ENCODE results near the gene PTGDS.

The PTGDS gene

DNA sequence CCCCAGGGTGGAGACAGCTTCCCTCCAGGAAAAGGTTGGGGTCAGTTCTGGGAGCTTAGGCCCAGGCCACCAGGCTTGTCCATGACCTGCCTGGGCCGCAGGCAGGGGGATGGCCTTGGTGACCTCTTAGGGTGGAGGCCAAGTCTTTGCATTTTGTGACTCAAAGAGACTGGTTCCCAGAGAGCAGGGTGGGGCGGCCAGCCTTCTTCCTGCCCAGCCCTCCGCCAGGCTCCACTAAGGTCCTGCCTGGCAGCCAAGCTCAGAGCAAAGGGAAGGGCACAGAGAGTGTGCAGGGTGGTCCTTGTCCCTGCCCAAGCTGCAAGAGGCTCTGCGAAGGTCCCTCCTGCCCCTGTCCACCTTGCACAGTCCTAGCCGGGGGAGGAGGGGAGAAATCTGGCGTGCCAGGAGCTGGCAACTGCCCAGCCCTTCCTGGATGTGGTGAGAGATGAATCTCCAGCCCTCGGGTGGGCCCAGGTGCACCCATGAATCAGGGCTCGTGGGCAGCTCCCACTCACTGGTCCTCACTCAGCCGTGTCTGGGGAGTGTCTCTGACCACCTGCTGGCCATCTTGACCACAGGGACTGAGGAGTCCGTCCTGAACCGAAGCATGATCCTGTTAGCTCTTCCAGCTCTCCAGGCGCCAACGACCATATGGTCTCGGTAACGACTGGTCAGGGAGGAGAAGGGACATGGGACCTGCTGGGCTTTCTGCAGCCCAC, 2.3 kb upstream of the PTGDS start:
- no peak for DNase-seq

DNA sequence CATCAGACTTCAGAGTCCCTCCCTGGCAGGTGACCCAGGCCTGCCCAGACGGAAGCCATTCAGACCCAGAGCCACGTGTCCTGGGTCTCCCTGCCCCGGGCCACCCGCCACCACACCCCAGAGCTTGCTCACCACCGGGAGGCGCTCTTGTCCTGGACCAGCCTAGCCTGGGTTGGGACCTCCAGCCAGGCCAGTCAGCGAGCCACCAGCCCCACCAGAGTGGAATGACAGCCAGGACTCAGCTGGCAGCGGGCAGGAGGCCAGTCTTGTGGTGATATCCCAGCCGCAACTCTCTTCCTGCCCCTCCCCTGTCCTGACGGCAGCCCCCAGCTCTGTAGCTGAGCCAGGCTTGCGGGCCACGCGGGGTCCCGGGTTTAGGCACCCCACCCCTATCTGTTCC, 1.7 kb upstream of the PTGDS start:
- peak; percentile 42 for DNase-seq

DNA sequence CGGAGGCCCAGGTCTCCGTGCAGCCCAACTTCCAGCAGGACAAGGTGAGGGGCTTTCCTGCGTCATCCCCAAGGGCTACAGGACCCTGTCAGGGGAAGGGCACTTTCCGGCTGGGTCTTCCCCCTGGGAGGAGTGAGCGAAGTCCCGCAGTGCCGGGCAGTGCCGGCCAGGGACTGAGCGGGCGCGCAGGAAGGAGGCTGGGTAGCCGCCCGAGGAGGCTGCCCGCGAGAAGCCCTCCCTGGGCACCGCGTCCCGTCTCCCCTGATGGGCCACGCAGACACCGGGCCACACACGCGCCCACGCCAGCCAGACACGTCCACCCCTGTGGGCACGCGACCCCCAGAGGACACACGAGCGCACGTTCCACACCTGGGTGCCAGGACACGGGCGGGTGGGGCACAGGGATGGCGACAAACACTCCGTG, 357 bp downstream of the PTGDS start:
- DNase-seq: no peak

DNA sequence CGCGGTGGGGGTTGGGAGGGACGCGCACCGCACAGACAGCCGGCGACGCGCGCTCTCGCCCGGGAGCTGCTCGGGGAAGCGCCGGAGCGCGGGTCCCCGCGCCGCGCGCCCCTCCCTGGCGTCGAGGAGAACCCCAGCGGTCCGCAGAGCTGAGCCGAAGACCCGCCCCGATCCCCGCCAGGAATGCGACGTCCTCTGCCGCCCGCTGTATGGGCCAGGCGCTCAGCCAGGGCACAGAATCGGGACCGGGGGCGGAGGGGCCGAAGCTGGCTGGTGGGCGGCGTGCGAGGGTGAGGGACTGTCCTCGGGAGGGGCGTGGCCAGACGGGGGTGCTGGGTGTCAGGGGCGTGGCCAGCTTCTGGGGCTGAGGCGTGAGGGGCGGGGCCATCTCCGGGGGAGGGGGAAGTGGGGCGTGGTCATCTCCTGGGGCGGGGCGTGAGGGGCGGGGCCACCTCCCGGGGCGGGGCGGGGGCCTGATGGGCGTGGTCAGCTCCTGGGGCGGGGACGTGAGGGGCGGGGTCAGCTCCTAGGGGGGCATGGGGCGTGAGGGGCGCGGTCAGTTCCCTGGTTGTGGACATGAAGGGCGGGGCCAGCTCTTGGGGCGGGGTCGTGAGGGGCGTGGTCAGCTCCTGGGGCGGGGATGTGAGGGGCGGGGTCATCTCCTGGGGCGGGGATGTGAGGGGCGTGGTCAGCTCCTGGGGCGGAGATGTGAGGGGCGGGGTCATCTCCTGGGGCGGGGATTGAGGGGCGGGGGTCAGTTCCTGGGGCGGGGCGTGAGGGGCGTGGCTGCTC, 965 bp downstream of the PTGDS start:
- peak; percentile 67 for DNase-seq

DNA sequence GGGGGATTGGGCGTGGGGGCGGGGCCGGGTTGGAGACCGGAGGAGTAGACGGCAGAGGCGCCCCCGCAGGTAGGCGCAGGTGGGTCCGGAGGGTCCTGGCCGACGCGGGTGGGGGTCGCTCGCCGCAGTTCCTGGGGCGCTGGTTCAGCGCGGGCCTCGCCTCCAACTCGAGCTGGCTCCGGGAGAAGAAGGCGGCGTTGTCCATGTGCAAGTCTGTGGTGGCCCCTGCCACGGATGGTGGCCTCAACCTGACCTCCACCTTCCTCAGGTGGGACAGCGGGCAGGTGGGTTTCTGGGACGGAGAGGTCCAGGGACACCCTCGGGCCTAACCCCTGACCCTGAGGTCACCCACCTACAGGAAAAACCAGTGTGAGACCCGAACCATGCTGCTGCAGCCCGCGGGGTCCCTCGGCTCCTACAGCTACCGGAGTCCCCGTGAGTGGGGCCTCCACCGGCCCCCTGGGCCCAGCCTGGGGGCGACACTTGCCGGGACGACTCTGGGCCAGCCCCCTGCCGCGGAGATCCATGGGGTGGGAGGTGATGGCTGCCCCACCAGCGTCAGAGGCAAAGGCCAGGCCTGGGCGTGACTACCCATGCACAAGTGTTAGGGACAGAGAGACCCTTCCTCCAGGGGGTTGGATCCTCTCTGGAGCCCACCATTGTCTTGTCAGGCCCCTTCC, 1.7 kb downstream of the PTGDS start:
- no peak for DNase-seq

DNA sequence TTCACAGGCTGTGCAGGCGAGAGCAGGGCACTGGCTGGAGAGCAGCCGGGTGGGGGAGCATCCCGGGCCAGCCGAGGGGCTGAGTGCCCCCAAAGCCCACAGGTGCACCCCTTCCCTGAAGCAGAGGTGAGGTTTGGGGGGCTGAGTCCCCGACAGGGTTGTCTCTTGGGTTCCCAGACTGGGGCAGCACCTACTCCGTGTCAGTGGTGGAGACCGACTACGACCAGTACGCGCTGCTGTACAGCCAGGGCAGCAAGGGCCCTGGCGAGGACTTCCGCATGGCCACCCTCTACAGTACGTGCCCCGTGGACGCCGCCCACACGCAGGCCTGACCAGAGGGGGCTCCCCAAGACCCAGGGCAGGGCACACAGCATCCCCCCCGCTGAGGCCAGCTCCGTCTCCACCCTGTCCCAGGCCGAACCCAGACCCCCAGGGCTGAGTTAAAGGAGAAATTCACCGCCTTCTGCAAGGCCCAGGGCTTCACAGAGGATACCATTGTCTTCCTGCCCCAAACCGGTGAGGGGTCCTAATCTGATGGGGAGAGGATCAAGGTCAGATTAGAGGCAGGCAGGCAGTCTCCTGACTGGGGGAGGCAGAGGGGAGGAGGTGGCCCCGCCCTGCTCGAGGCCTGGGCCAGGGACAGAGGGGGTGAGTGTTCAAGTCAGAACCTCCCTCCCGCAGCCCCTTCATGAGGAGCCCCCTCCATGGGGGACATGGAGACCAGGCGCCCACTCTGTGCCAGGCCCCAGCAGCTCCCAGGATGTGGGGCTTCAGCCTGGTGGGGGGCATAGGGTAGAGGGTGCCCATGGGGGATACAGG, 2.7 kb downstream of the PTGDS start:
- no peak for DNase-seq

DNA sequence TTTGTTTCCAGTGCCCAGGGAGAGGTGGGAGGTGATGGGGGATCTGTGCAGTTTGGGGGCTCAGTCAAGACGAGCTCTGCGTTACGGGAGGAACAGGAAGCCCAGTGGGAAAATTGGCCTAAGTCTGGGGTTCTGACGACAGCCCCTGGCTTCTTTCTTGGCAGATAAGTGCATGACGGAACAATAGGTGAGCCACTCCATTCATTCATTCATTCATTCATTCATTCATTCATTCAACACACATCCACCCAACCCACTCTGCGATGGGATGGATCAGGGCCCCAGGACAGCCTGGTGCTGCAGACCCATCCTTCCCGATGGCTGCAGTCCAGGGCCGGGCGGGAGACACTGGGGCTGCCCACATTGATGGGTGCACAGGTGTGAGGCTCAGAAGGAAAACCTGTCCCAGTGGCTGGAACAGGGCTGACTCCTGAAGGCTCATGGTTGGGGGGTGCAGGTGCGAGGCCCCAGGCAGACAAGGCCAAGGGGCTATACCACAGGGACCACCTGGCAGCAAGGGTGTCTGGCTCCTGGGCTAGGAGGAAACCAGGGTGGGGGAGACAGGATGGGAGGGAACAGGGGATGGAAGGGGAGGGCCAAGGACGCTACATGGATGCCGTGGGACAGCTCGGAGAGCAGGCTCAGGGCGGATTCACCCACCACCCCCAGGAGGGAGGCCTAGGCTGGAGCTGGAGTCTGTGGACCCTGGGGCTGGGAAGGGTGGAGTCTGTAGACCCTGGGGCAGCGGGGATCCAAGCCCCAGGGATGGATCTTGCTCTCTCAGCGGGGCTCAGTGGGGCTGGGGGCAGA, 3.6 kb downstream of the PTGDS start:
- DNase-seq: no peak

DNA sequence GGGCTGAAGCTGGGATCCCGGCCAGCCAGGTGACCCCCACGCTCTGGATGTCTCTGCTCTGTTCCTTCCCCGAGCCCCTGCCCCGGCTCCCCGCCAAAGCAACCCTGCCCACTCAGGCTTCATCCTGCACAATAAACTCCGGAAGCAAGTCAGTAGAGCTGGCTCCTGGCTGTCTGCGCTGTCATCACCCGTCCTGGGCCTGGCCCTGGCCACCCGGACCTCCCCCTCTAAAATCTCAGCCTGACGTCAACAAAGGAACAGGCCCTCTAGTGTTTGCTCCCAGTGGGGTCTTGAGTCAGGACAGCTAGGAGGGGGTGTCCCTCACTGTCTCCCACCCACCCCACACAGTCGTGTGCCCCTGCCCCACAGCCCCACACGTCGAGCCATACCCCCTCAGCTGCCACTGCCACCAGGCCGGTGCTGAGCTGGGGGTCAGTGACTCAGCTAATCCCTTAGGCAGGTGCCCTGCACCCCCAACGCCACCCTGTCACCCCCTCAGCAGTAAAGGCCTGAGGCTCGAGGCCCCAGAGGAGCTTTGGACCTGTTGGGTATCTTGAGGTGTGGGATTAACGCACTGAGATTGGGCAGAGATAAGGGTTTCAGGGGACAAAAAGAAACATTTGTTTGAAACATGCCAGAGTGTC, 4.4 kb downstream of the PTGDS start:
- DNase-seq: no peak

DNA sequence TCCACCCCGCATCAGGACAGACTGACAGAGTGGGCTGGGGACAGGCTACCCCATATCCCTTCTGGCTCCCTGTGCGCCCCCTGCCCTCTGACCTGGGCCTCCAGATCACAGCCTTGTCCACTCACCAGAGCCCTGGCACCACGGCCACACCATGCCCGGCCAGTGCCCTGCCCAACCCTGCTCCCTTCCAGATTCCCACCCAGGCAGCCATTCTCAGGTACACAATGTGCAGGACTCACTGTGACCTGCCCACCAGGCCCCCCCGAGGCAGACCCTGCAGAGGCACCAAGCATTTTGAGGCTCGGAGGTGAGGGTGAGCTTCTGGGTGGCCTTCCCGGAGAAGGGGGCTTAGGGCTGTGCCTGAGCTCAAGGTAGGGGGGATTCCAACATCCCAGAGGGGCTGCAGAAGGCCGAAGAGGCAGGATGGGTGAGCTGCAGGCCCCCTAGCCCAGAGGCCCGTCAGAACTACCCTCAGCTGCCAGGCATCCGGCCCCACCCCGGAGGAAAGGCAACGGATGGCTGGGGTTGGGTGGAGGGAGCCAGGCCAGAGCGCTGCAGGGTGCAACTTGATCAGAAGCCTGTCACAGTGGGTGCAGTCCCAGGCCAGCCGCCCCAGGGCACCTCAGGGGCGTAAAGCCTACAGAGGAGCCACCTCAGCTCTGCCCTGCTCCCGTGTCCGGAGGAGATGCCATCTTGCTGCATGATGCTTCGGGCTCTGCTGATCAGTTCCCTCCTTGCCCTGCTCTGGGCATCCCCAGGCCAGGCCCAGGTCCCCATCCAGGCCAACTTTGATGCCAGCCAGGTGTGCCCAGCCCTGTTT, 5.1 kb downstream of the PTGDS start, which contains the start of gene LCNL1:
Gene LCNL1, plus strand, starts transcription at position 762 of the 820 bp plus-strand sequence. CDS start 594 bp downstream, outside the sequence.
- no peak for DNase-seq

DNA sequence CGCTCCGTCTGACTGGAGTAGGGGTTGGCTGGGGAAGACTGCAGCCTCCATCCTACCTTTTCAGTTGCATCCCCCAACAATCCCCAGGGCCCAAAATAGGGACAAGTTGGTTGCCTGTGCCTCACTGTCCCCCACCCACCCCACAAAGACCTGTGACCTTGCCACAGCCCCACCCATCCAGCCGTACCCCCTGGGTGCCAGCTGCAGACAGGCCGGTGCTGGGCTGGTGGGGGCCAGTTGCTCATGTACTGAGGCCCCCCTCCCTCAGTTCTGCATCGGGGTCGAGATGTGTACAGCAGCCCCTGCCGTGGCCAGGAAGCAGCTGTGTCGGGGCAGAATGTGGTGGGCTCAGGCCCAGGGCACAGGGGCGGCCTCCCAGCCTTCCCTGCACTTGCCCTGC, 5.9 kb downstream of the PTGDS start:
- no peak for DNase-seq

DNA sequence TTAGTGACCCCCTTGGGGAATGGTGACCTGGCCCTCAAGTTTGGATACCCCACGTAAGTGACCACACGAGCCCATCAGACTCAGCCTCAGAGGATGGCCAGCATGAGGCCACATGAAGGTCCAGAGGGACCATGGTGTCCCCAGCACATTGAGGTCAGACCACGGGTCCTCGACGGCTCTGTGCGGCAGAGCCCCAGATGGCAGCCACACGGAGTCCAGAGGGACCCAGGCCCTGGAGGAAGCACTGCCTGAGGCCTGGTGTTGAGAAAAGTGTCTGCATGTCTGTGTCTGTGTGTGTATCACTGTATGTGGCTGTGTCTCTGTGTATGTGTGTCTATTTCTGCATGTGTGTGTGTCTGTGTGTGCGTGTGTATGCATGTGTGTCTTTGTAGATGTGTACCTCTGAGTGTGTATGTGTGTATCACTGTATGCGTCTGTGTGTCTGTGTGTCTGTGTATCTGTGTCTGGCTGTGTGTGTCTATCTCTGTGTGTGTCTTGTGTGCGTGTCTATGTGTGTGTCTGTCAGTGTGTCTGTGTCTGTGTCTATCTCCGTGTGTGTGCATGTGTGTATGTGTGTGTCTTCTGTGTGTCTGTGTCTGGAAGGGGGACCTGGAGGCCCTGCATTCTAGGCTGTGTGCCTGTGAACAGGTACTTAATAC, 6.5 kb downstream of the PTGDS start:
- DNase-seq: no peak

DNA sequence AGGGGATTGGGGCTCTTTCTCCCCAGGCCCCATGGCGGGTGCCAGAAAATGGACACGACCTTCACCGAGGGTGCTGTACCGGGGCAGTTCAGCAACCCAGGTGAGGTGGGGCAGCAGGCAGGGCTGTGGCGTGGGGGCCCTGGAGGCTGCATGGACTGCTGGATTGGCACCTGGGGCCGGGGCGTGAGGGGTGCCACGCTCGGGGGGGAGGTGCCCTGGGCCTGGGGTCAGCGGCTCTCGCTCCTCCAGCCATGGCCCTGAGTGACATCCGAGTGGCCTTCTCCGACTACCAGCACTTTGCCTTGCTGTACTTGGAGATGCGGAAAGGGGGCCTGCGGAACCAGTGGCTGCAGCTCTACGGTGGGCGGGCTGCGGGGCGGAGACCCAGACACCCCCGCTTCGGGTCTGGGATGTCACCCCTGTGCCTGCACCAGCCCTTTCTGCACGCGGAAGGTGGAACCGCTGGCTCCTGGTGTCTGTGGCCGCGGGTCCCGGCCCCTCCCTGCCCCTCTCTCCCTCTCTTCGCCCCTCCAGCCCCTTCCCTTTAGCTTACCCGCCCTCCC, 7.2 kb downstream of the PTGDS start:
- DNase-seq: no peak

DNA sequence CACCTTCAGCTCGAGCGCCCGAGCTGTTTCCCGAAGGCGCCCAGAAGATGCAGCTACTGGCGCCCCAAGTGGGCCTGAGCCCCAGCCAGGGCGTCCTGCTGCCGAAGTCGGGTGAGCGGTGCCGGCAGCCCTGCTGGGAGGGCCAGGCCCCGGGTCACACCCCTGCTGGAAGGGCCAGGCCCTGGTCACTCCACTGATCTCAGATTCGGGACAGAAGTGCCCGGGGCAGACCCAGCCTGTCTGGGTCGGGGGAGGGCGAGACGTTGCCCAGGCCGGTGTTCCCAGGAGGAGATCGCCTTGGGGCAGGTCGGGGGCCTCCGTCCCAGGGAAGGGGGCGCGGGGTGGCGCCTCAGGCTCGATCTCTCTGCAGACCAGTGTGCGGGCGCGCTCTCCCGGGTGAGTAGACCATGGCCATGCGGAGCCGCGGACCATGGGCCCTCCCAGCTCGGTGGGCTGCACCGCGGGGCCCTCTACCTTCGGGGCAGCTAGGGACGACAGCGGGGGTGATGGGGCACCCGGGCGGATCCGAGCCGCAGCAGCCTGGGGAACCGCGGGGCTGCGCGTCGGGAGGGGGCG, 7.8 kb downstream of the PTGDS start:
- DNase-seq: no peak

DNA sequence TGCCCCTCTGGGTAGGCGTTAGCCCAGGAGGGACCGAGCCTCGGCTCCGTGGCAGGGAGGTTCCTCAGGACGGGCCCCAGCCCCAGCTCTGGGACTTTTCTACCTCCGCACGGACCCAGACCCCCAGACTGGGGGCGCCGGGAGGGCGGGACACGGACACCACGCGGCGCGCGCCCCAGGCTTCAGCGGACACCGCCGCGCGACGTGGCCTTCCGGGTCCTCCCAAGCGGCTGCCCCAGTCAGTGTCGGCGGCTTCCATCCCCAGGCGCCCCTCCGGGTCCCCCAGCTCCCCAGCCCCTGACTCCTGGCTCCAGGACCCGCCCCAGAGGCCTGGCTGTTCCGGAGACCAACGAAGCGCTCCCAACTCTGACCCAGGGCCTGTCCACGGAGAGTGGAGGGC, 8.5 kb downstream of the PTGDS start:
- DNase-seq: no peak

DNA sequence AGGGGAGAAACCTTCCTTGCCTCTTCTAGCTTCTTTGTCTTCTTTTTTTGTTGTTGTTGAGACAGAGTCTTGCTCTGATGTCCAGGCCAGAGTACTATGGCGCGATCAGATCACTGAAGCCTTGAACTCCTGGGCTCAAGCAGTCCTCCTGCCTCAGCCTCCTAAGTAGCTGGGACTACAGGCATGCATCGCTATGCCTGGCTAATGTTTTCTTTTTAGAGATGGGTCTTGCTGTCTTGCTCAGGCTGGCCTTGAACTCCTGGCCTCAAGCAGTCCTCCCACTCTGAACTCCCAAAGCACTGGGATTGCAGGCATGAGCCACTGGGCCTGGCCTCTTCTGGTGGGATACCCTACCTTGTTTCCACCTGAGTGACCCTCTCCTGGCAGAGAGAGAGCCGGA, 11.6 kb downstream of the PTGDS start:
- no peak for DNase-seq

DNA sequence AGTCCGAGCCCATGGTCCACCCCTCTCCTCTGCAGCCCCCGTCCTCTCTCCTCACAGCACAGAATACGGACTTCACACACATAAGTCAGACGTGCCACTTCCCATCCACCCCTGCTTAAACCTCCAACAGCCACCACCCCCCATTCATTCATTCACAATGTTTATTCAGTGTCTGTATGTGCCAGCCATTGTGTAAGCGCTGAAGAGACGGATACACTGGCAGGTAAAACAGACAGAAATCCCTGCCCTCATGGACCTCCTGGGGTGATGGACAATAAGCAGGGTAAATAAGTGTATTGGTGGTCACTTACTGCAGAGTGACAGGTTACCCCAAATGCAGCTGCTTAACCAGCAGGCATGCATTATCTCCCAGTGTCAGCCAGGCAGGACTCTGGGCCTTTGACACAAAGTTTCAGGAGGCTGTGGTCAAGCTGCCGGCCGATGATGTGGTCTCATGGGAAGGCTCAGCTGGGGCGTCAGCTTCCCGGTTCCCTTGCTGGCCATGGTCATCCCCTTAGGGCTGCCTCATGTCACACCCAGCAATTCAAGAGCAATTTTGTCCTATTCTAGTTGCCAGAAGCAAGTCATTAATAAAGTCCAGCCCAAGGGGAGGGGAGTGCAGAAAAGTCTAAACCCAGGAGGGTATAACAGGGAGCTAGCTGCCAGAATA, 13.1 kb downstream of the PTGDS start:
- no peak for DNase-seq

DNA sequence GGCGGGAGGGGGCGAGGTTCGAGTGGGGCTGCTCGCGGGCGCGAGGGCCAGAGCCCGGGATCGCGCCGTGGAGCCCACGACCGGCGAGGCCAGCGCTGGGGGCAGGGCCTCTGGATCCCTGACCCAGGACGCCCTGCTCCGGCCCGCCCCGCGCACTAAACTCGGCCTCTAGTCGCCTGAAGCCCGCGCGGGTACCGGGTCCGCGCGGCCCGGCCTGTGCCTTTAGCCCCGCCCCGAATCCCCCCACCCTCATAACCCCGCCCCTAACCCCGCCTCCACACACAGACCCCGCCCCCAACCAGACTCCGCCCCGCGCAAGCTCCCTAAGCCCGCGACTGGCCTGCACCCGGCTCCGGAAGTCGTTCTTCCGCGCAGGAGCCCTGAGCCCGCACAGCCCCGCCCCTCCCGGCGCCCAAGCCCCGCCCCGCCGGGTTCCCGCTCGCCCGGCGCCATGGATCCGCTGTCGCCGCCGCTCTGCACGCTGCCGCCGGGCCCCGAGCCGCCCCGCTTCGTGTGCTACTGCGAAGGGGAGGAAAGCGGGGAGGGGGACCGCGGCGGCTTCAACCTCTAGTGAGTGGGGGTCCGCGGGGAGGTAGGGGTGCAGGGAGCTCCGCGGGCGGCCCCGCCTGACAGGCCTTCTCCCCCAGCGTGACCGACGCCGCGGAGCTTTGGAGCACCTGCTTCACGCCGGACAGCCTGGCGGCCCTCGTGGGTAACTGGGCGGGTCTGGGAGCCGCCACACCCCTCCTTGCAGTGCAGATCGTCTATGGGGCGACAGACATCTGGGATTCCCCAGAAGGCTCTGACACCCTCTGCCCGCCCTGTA, 14.9 kb downstream of the PTGDS start, which contains the start of gene PAXX:
Gene PAXX, plus strand, starts transcription at position 430 of the 826 bp plus-strand sequence. Its CDS starts 22 bp downstream, at position 452.
- peak; percentile 97 for DNase-seq
